C4-2B (cell line): ENCODE data around the gene CMTM8.

Experiments used
- ZFX ChIP-seq: fragments of 450-650 bp; IDR thresholded peaks from 2 replicates; pipeline ENCODE4 v1.6.1; 2017
- TF ChIP-seq, protein P1 (sequence below): fragments of 450-650 bp; conservative IDR thresholded peaks from 2 replicates; pipeline ENCODE4 v1.5.1; 2017; ENCODE audit warnings: mild to moderate bottlenecking

DNA sequence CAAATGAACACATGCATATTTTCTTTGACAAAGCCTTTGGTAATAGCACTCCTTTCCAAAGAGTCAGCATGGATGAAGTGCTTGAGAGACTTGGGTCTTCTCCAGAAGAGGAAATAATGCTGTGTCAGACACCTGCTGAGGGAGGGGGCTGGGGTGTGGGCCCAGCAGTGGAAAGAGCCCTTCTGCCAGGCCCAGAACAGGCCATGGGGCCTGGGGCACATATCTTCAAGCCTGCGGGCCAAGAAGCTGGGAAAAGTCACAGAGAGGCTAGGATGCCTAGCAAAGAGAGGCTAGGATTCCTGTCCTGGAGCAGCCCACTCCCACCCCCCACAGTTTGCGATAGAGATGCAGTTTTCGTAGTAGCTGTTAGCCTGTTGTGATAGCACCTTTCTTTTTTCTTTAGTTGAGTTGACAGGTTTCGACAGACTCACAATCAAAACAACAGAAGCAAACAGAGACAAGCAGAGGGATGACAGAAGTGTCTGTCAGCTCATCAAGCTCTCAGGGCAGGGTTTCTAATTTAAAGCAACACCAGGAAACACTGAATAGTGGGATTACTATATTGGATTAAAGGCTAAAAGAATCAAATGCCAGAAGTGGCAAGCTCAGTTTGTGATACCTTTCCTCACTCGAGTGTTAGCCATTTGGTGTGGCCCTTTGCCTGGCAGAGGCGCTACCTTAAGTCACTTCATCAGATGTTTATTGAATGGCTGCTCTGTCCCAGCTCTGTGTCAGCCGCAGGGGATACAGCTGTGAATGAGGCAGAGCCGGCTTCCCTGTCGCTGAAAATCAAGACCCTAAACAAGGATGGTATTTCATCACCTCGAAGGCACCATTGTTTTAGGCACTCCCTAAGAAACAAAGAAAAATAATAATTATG, 172.1 kb downstream of the CMTM8 start:
- TF ChIP-seq, protein P1, sequence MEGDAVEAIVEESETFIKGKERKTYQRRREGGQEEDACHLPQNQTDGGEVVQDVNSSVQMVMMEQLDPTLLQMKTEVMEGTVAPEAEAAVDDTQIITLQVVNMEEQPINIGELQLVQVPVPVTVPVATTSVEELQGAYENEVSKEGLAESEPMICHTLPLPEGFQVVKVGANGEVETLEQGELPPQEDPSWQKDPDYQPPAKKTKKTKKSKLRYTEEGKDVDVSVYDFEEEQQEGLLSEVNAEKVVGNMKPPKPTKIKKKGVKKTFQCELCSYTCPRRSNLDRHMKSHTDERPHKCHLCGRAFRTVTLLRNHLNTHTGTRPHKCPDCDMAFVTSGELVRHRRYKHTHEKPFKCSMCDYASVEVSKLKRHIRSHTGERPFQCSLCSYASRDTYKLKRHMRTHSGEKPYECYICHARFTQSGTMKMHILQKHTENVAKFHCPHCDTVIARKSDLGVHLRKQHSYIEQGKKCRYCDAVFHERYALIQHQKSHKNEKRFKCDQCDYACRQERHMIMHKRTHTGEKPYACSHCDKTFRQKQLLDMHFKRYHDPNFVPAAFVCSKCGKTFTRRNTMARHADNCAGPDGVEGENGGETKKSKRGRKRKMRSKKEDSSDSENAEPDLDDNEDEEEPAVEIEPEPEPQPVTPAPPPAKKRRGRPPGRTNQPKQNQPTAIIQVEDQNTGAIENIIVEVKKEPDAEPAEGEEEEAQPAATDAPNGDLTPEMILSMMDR, result no peak
- no peak for TF ChIP-seq ZFX
